ENCODE data around the gene SLC12A7. TPM values are rescaled to one million over a fixed set of nuclear protein-coding genes. Genes with fewer than 3 reads are reported as not detected.

The SLC12A7 gene
- total RNA-seq, 6 experiments from 2014 or later: 38.9 to 65.2 (median 53.3) TPM

DNA sequence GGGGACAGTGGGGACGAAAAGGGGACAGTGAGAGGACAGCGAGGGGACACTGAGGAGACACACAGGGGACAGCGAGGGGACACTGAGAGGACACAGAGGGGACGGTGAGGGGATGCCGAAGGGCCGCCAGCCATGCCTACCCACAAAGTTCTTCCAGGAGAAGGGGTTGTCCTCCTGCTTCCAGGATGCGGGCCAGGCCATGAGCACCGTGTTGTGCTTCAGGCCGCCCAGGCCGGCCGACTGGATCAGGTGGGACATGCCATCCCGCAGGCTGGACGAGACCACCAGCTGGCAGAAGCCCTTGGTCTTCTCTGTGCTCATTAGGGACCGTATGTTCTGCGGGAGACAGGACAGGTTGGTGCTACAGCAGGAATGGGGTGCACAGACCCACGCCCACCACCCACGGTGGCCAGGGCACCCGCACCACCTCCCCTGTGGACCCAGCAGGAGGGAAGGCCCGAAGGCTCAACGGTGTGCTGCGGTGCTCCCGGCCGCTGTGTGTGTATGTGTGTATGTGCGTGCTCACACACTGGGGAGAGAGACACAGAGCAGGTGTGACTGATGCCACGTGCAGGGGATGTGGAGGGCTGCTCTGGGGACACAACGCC, 46.6 kb downstream of the SLC12A7 start:
- intact Hi-C loops (cut with DNase I): no loop called here
- no peak overlapping the region for H3K4me3 ChIP-seq
- peaks cover 0 to 4% (median 0%) of the 10 kb centered on the region in 4 donors for H3K4me1 ChIP-seq
- H3K27ac ChIP-seq: no peak overlapping the region
- TF ChIP-seq POLR2A (IDR thresholded peaks at IDR 0.05): no peak
- TF ChIP-seq, protein P1, sequence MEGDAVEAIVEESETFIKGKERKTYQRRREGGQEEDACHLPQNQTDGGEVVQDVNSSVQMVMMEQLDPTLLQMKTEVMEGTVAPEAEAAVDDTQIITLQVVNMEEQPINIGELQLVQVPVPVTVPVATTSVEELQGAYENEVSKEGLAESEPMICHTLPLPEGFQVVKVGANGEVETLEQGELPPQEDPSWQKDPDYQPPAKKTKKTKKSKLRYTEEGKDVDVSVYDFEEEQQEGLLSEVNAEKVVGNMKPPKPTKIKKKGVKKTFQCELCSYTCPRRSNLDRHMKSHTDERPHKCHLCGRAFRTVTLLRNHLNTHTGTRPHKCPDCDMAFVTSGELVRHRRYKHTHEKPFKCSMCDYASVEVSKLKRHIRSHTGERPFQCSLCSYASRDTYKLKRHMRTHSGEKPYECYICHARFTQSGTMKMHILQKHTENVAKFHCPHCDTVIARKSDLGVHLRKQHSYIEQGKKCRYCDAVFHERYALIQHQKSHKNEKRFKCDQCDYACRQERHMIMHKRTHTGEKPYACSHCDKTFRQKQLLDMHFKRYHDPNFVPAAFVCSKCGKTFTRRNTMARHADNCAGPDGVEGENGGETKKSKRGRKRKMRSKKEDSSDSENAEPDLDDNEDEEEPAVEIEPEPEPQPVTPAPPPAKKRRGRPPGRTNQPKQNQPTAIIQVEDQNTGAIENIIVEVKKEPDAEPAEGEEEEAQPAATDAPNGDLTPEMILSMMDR (IDR thresholded peaks at IDR 0.05): no peak
- peaks cover 0 to 58% (median 14%) of the 10 kb centered on the region in 4 donors for H3K36me3 ChIP-seq
- no peaks in the 10 kb centered on the region for H3K9me3 ChIP-seq
- ATAC-seq (peak in 1 of 4 donors; percentile 2), DNase-seq (peak in 2 of 3 donors; percentile 16 to 46)
- no peaks in the 10 kb centered on the region for H3K27me3 ChIP-seq
- WGBS (ENCODE audit: insufficient coverage, low coverage, low lambda C conversion rate, missing lambda C conversion rate): no CpG with 5 or more reads among the region's 26 CpGs

DNA sequence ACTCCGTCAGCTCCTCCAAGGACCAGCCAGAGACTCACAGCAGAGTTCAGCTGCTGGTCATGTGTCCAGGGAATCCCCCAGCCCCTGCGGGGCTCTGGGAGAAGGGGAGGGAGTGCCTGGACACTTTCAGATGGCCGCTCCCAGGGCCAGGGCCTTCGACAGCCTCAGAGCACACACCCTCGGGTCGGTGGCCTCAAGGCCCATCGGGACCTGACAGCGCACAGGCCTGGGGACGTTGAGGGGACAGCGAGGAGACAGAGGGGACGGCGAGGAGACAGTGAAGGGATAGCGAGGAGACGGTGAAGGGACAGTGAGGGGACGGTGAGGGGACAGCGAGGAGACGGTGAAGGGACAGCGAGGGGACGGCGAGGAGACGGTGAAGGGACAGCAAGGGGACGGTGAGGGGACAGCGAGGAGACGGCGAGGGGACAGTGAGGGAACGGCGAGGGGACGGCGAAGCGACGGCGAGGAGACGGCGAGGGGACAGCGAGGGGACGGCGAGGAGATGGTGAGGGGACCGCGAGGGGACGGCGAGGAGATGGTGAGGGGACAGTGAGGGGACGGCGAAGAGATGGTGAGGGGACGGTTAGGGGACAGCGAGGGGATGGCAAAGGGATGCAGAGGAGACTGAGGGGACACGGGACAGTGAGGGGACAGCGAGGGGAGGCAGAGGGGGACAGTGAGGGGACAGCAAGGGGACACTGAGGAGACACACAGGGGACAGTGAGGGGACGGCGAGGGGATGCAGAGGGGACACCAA, 47.3 kb downstream of the SLC12A7 start:
- WGBS (ENCODE audit: insufficient coverage, low coverage, low lambda C conversion rate, missing lambda C conversion rate): 87% methylated on average over 47 of the region's 49 CpGs
- H3K4me3 ChIP-seq: no peak overlapping the region
- no peak for ATAC-seq
- peak in 1 of 3 donors; percentile 14 for DNase-seq
- TF ChIP-seq, protein P1 (IDR thresholded peaks at IDR 0.05): no peak
- no peak for TF ChIP-seq POLR2A (IDR thresholded peaks at IDR 0.05)
- H3K27me3 ChIP-seq: no peaks in the 10 kb centered on the region
- peaks cover 0 to 60% (median 13%) of the 10 kb centered on the region in 4 donors for H3K36me3 ChIP-seq
- intact Hi-C loops (cut with DNase I): no loop called here
- no peaks in the 10 kb centered on the region for H3K9me3 ChIP-seq
- no peak overlapping the region for H3K27ac ChIP-seq
- H3K4me1 ChIP-seq: peaks cover 0 to 7% (median 0%) of the 10 kb centered on the region in 4 donors

DNA sequence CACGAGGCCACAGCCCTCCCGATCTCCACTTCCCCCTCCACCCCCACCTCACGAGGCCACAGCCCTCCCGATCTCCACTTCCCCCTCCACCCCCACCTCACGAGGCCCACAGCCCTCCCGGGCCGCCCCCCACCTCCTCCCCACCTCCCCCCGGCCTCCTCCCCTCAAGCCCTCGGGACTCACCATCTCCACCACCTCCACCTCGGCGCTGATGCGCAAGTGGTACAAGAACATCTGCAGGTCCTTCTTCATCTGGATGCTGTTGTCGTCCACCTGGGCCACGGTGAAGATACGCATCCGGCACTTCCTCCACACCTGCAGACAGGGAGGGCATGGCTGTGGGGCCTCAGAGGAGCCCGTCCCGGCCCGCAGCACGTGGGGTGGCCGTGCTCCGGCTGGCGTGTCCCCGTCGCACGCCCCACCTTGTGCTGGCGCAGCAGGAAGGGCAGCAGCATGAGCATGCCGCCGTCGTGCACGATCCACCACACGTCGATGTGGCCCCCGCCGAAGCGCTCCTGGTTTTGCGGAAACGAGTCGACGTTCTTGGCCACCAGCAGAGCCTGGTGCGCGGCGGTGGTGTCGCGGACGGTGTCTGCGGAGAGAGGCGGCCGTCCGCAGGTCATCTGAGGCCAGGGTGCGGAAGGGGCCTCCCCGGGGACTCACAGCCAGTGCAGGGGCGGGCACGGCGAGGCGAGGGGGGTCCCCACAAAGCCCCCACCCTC, 48.0 kb downstream of the SLC12A7 start:
- H3K4me1 ChIP-seq: peaks cover 0 to 7% (median 0%) of the 10 kb centered on the region in 4 donors
- intact Hi-C loops (cut with DNase I): no loop called here
- TF ChIP-seq, protein P1 (IDR thresholded peaks at IDR 0.05): no peak
- no peak for TF ChIP-seq POLR2A (IDR thresholded peaks at IDR 0.05)
- no peak overlapping the region for H3K27ac ChIP-seq
- WGBS (ENCODE audit: insufficient coverage, low coverage, low lambda C conversion rate, missing lambda C conversion rate): 88% methylated on average over 22 of the region's 56 CpGs
- DNase-seq (peak in 2 of 3 donors; percentile 16 to 54), ATAC-seq (no peak)
- no peaks in the 10 kb centered on the region for H3K27me3 ChIP-seq
- H3K4me3 ChIP-seq: no peak overlapping the region
- H3K36me3 ChIP-seq: peaks cover 0 to 59% (median 15%) of the 10 kb centered on the region in 4 donors
- no peaks in the 10 kb centered on the region for H3K9me3 ChIP-seq

DNA sequence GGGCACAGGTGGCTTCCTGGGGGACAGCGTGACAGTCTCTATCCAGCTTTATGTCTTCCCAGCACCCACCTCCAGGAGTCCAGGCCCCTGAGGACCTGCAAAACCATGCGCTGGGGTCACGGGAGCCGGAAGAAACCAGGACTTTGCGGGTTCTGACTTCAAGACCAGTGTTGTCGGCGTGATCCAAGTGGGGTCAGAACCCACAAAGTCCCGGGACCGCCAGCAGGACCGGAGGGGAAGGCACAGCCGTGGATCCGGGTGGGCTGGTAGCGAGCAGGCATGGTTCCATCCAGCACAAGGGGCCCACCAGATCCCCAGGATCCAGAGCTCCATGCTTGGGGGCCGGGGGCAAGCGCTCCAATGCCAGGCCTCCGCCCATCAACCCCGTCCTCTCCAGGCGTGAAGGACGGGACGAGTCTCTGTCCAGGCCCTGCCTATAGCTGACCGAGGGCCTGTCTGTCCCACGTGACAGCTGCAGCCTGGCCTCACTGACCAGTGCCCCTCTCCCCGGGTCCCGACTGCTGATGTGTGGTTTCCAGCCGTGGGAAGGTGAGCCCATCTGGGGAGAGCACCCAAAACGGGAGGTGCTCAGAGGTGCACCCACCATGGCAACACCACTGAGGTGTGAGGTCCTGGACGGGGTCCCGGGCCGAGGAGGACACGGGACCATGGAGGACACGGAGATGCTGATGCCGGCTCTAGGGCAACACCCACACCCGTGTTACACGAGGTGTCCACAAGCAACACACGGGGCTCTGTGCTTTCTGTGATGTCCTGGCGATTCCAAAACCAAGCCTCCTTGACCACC, 48.9 kb downstream of the SLC12A7 start:
- no peak for ATAC-seq
- no peak for TF ChIP-seq POLR2A (IDR thresholded peaks at IDR 0.05)
- TF ChIP-seq, protein P1 (IDR thresholded peaks at IDR 0.05): no peak
- Histone ChIP-seq H3K27ac (no peak overlapping the region), H3K4me3 (no peak overlapping the region), H3K27me3 (no peaks in the 10 kb centered on the region), H3K36me3 (peaks cover 0 to 57% (median 16%) of the 10 kb centered on the region in 4 donors), H3K4me1 (peaks cover 0 to 7% (median 0%) of the 10 kb centered on the region in 4 donors), H3K9me3 (no peaks in the 10 kb centered on the region)
- 89% methylated on average over 4 of the region's 36 CpGs for WGBS (ENCODE audit: insufficient coverage, low coverage, low lambda C conversion rate, missing lambda C conversion rate)
- DNase-seq: peak in 2 of 3 donors; percentile 15 to 57
- intact Hi-C loops (cut with DNase I): no loop called here

Measured in right lobe of liver (tissue), 6 donors.